CMK (cell line): ENCODE measurements around the gene RHBDL1.
A peak's percentile ranks its signal among the peaks of the same experiment; 100 is the strongest.

Source experiments
- DNase-seq: peaks from one replicate; pipeline ENCODE4 v3.0.0-alpha.2; 2010; ENCODE audit warnings: low read depth

The RHBDL1 gene

GRCh38 chr16:657487-657886 is 18.0 kb upstream of the RHBDL1 start:
- no peak for DNase-seq

GRCh38 chr16:658679-659571 is 16.5 kb upstream of the RHBDL1 start:
- DNase-seq, result no peak

- no peak for DNase-seq
Measured at GRCh38 chr16:659618-660017, 15.9 kb upstream of the RHBDL1 start.

- DNase-seq, result no peak
Measured at GRCh38 chr16:660132-660458, 15.4 kb upstream of the RHBDL1 start.

GRCh38 chr16:660459-661183 is 14.8 kb upstream of the RHBDL1 start:
- DNase-seq, result peak; percentile 81

- no peak for DNase-seq
Measured at GRCh38 chr16:661184-661821, 14.2 kb upstream of the RHBDL1 start.

GRCh38 chr16:662095-662494 is 13.4 kb upstream of the RHBDL1 start:
- DNase-seq, result no peak

GRCh38 chr16:662597-662996 is 12.9 kb upstream of the RHBDL1 start:
- no peak for DNase-seq

- no peak for DNase-seq
Measured at GRCh38 chr16:666572-666971, 8.9 kb upstream of the RHBDL1 start.

GRCh38 chr16:667113-667779 is 8.2 kb upstream of the RHBDL1 start:
- DNase-seq, result no peak

- peak; percentile 72 for DNase-seq
Measured at GRCh38 chr16:667780-668518, 7.5 kb upstream of the RHBDL1 start, which contains the start of gene RHOT2. TSS of gene RHOT2 (plus strand) at chr16:668132. CDS start at chr16:668200, 68 bp downstream.

GRCh38 chr16:668519-669171 is 6.8 kb upstream of the RHBDL1 start:
- DNase-seq, result no peak

GRCh38 chr16:669666-670065 is 5.8 kb upstream of the RHBDL1 start:
- DNase-seq, result no peak

- DNase-seq, result no peak
Measured at GRCh38 chr16:670485-671352, 4.8 kb upstream of the RHBDL1 start.

GRCh38 chr16:671353-672131 is 3.9 kb upstream of the RHBDL1 start:
- DNase-seq, result no peak

GRCh38 chr16:672371-672770 is 3.1 kb upstream of the RHBDL1 start:
- no peak for DNase-seq

GRCh38 chr16:672851-673250 is 2.6 kb upstream of the RHBDL1 start:
- DNase-seq, result no peak

GRCh38 chr16:673399-673991 is 2.0 kb upstream of the RHBDL1 start:
- DNase-seq, result no peak
